Right atrium auricular region (tissue), 2 donors: ENCODE data around the gene TSHZ3. TPM values are rescaled to one million over a fixed set of nuclear protein-coding genes. Genes with fewer than 3 reads are reported as not detected.

Experiments used
- DNase-seq: peaks from one replicate; pipeline ENCODE4 v3.0.0-alpha.2; 2019; ENCODE audit warnings: low spot score
- H3K27ac ChIP-seq, 2 donors: fragments of 200-600 bp; sonication (generic); 1 replicate in 1 of 2; 2 replicates in 1 of 2; pipeline ENCODE4 v1.5.1; 2016 to 2019
- H3K27me3 ChIP-seq, 2 donors: fragments of 200-600 bp; sonication (generic); one replicate each; pipeline versions ENCODE4 v1.5.1 to v1.6.0; 2017 to 2019
- H3K36me3 ChIP-seq: fragments of 200-600 bp; sonication (generic); one replicate; pipeline ENCODE4 v1.5.1; 2016
- H3K4me1 ChIP-seq, 2 donors: fragments of 200-600 bp; sonication (generic); one replicate each; pipeline versions ENCODE4 v1.5.1 to v1.6.0; 2017 to 2019
- H3K4me3 ChIP-seq, 2 donors: fragments of 200-600 bp; sonication (generic); 1 replicate in 1 of 2; 2 replicates in 1 of 2; pipeline ENCODE4 v1.5.1; 2017 to 2019; ENCODE audit warnings: mild to moderate bottlenecking in 1 of 2, moderate library complexity in 1 of 2
- H3K9me3 ChIP-seq, 2 donors: fragments of 200-600 bp; sonication (generic); one replicate each; pipeline ENCODE4 v1.5.1; 2019
- CTCF ChIP-seq, 2 donors: fragments of 200-600 bp; sonication (generic); IDR thresholded peaks; one replicate each; pipeline ENCODE4 v1.5.1; 2019; ENCODE audit warnings: antibody characterized with exemption in 2 of 2
- total RNA-seq, 2 donors: library from RNA; depleted of rRNA; stranded (reverse); fragments of >200 nt; gene quantifications; one replicate each; pipeline ENCODE4 v1.1.0, GENCODE V29; 2016

TSHZ3 gene
- total RNA-seq, 2 donors from 2014 or later = 3.9 to 5.6 TPM

GRCh38 chr19:31347354-31347753 is 1.9 kb downstream of the TSHZ3 start:
- no peak overlapping the region for H3K4me3 ChIP-seq
- no peak for TF ChIP-seq CTCF (IDR thresholded peaks at IDR 0.05)
- peaks cover 0 to 27% of the 10 kb centered on the region in 2 donors for H3K4me1 ChIP-seq

GRCh38 chr19:31346184-31347059 is 2.8 kb downstream of the TSHZ3 start:
- Histone ChIP-seq H3K4me1 (peaks cover 0 to 18% of the 10 kb centered on the region in 2 donors), H3K9me3 (no peaks in the 10 kb centered on the region), H3K27ac (no peak overlapping the region), H3K27me3 (no peaks in the 10 kb centered on the region), H3K4me3 (no peak overlapping the region), H3K36me3 (no peaks in the 10 kb centered on the region)
- no peak for TF ChIP-seq CTCF (IDR thresholded peaks at IDR 0.05)
- peak; percentile 30 for DNase-seq

More at GRCh38 chr19:31347354-31347753, 1.9 kb downstream of the TSHZ3 start:
- H3K9me3 ChIP-seq = no peaks in the 10 kb centered on the region
- no peaks in the 10 kb centered on the region for H3K36me3 ChIP-seq
- no peak for DNase-seq
- peaks cover 0 to 5% of the 10 kb centered on the region in 2 donors for H3K27me3 ChIP-seq
- H3K27ac ChIP-seq = no peak overlapping the region

- no peak for DNase-seq
- no peak overlapping the region for H3K27ac ChIP-seq
Observed at GRCh38 chr19:31344403-31344802, 4.8 kb downstream of the TSHZ3 start.

GRCh38 chr19:31342926-31343325 is 6.3 kb downstream of the TSHZ3 start:
- no peaks in the 10 kb centered on the region for H3K9me3 ChIP-seq
- H3K4me3 ChIP-seq = no peak overlapping the region
- H3K27me3 ChIP-seq = no peaks in the 10 kb centered on the region
- no peak for TF ChIP-seq CTCF (IDR thresholded peaks at IDR 0.05)
- no peaks in the 10 kb centered on the region for H3K36me3 ChIP-seq
- no peak for DNase-seq
- H3K4me1 ChIP-seq = peaks cover 0 to 22% of the 10 kb centered on the region in 2 donors
- H3K27ac ChIP-seq = no peak overlapping the region

More at GRCh38 chr19:31344403-31344802, 4.8 kb downstream of the TSHZ3 start:
- H3K36me3 ChIP-seq = no peaks in the 10 kb centered on the region
- no peak for TF ChIP-seq CTCF (IDR thresholded peaks at IDR 0.05)
- no peaks in the 10 kb centered on the region for H3K27me3 ChIP-seq
- no peaks in the 10 kb centered on the region for H3K9me3 ChIP-seq
- H3K4me1 ChIP-seq = peaks cover 0 to 31% of the 10 kb centered on the region in 2 donors
- no peak overlapping the region for H3K4me3 ChIP-seq

GRCh38 chr19:31340042-31341025 is 8.9 kb downstream of the TSHZ3 start:
- H3K27ac ChIP-seq = peak overlapping the region in 1 of 2 donors; percentile 27
- H3K27me3 ChIP-seq = no peaks in the 10 kb centered on the region
- no peaks in the 10 kb centered on the region for H3K9me3 ChIP-seq
- H3K4me1 ChIP-seq = peaks cover 0 to 17% of the 10 kb centered on the region in 2 donors
- no peak for DNase-seq
- no peaks in the 10 kb centered on the region for H3K36me3 ChIP-seq
- TF ChIP-seq CTCF (IDR thresholded peaks at IDR 0.05) = no peak
- H3K4me3 ChIP-seq = no peak overlapping the region
